ENCODE data around the gene XRN1.

Gene XRN1, protein sequence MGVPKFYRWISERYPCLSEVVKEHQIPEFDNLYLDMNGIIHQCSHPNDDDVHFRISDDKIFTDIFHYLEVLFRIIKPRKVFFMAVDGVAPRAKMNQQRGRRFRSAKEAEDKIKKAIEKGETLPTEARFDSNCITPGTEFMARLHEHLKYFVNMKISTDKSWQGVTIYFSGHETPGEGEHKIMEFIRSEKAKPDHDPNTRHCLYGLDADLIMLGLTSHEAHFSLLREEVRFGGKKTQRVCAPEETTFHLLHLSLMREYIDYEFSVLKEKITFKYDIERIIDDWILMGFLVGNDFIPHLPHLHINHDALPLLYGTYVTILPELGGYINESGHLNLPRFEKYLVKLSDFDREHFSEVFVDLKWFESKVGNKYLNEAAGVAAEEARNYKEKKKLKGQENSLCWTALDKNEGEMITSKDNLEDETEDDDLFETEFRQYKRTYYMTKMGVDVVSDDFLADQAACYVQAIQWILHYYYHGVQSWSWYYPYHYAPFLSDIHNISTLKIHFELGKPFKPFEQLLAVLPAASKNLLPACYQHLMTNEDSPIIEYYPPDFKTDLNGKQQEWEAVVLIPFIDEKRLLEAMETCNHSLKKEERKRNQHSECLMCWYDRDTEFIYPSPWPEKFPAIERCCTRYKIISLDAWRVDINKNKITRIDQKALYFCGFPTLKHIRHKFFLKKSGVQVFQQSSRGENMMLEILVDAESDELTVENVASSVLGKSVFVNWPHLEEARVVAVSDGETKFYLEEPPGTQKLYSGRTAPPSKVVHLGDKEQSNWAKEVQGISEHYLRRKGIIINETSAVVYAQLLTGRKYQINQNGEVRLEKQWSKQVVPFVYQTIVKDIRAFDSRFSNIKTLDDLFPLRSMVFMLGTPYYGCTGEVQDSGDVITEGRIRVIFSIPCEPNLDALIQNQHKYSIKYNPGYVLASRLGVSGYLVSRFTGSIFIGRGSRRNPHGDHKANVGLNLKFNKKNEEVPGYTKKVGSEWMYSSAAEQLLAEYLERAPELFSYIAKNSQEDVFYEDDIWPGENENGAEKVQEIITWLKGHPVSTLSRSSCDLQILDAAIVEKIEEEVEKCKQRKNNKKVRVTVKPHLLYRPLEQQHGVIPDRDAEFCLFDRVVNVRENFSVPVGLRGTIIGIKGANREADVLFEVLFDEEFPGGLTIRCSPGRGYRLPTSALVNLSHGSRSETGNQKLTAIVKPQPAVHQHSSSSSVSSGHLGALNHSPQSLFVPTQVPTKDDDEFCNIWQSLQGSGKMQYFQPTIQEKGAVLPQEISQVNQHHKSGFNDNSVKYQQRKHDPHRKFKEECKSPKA (N-terminal part only)

GRCh38 chr3:142447852-142448823, at the start of gene XRN1:
TSS of gene XRN1 (minus strand) at chr3:142448037. CDS start at chr3:142447944, 93 bp downstream.
- Histone ChIP-seq H3K27ac (ENCODE audit: low read depth, low read length) (peak within 1 kb of the TSS; percentile 96), H3K36me3 (ENCODE audit: control insufficient read depth in 1 of 2, insufficient read depth in 2 of 2, low read length in 2 of 2) (peaks cover 0 to 25% of the 10 kb centered on the region in 2 donors), H3K4me3 (ENCODE audit: low read depth in 1 of 2, low read length in 2 of 2) (peak within 1 kb of the TSS; percentile 88 to 100), H3K27me3 (ENCODE audit: control insufficient read depth in 1 of 2, insufficient read depth in 2 of 2, low read length in 2 of 2) (no peaks in the 10 kb centered on the region), H3K4me1 (ENCODE audit: control insufficient read depth in 1 of 2, insufficient read depth in 2 of 2, low read length in 2 of 2) (peaks cover 13 to 16% of the 10 kb centered on the region in 2 donors), H3K9me3 (ENCODE audit: control insufficient read depth in 1 of 2, low read length in 2 of 2) (no peaks in the 10 kb centered on the region), H3K9ac (ENCODE audit: low read depth in 1 of 2, low read length in 2 of 2) (peak within 1 kb of the TSS; percentile 99 to 100)

DNA sequence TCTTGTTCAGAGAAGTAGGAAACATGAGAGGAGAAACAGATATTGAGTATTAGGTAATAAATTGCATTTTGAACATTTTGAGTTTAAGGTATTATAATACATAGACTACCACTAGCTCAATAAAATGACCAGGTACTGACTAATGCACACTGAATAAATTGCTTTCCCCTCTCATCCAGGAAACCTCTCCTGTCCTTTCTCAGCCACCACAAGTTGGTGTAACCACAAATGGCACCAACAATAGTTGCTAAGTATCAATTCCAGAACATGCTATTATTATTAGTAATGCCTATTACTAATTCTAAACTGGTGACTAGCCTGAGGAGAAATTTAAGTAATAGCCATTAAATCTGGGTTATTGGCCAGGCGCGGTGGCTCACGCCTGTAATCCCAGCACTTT, 47.3 kb upstream of the XRN1 start:
- no peak overlapping the region for H3K27ac ChIP-seq (ENCODE audit: low read depth, low read length)
- no peak overlapping the region for H3K9ac ChIP-seq (ENCODE audit: low read depth in 1 of 2, low read length in 2 of 2)
- H3K27me3 ChIP-seq (ENCODE audit: control insufficient read depth in 1 of 2, insufficient read depth in 2 of 2, low read length in 2 of 2), result no peaks in the 10 kb centered on the region
- no peaks in the 10 kb centered on the region for H3K4me1 ChIP-seq (ENCODE audit: control insufficient read depth in 1 of 2, insufficient read depth in 2 of 2, low read length in 2 of 2)
- H3K9me3 ChIP-seq (ENCODE audit: control insufficient read depth in 1 of 2, low read length in 2 of 2), result no peaks in the 10 kb centered on the region
- H3K4me3 ChIP-seq (ENCODE audit: low read depth in 1 of 2, low read length in 2 of 2), result no peak overlapping the region
- peaks cover 17 to 46% of the 10 kb centered on the region in 2 donors for H3K36me3 ChIP-seq (ENCODE audit: control insufficient read depth in 1 of 2, insufficient read depth in 2 of 2, low read length in 2 of 2)

GRCh38 chr3:142492184-142492583, 44.3 kb upstream of the XRN1 start:
- H3K9me3 ChIP-seq (ENCODE audit: control insufficient read depth in 1 of 2, low read length in 2 of 2), result no peaks in the 10 kb centered on the region
- no peak overlapping the region for H3K4me3 ChIP-seq (ENCODE audit: low read depth in 1 of 2, low read length in 2 of 2)
- no peak overlapping the region for H3K27ac ChIP-seq (ENCODE audit: low read depth, low read length)
- no peaks in the 10 kb centered on the region for H3K27me3 ChIP-seq (ENCODE audit: control insufficient read depth in 1 of 2, insufficient read depth in 2 of 2, low read length in 2 of 2)
- H3K4me1 ChIP-seq (ENCODE audit: control insufficient read depth in 1 of 2, insufficient read depth in 2 of 2, low read length in 2 of 2), result no peaks in the 10 kb centered on the region
- H3K9ac ChIP-seq (ENCODE audit: low read depth in 1 of 2, low read length in 2 of 2), result no peak overlapping the region
- H3K36me3 ChIP-seq (ENCODE audit: control insufficient read depth in 1 of 2, insufficient read depth in 2 of 2, low read length in 2 of 2), result peaks cover 21 to 48% of the 10 kb centered on the region in 2 donors

- peaks cover 22 to 46% of the 10 kb centered on the region in 2 donors for H3K36me3 ChIP-seq (ENCODE audit: control insufficient read depth in 1 of 2, insufficient read depth in 2 of 2, low read length in 2 of 2)
- H3K9me3 ChIP-seq (ENCODE audit: control insufficient read depth in 1 of 2, low read length in 2 of 2), result no peaks in the 10 kb centered on the region
- no peaks in the 10 kb centered on the region for H3K4me1 ChIP-seq (ENCODE audit: control insufficient read depth in 1 of 2, insufficient read depth in 2 of 2, low read length in 2 of 2)
- H3K4me3 ChIP-seq (ENCODE audit: low read depth in 1 of 2, low read length in 2 of 2), result no peak overlapping the region
- H3K27ac ChIP-seq (ENCODE audit: low read depth, low read length), result no peak overlapping the region
- no peaks in the 10 kb centered on the region for H3K27me3 ChIP-seq (ENCODE audit: control insufficient read depth in 1 of 2, insufficient read depth in 2 of 2, low read length in 2 of 2)
- H3K9ac ChIP-seq (ENCODE audit: low read depth in 1 of 2, low read length in 2 of 2), result no peak overlapping the region
Measured at GRCh38 chr3:142489572-142490323, 41.9 kb upstream of the XRN1 start.

DNA sequence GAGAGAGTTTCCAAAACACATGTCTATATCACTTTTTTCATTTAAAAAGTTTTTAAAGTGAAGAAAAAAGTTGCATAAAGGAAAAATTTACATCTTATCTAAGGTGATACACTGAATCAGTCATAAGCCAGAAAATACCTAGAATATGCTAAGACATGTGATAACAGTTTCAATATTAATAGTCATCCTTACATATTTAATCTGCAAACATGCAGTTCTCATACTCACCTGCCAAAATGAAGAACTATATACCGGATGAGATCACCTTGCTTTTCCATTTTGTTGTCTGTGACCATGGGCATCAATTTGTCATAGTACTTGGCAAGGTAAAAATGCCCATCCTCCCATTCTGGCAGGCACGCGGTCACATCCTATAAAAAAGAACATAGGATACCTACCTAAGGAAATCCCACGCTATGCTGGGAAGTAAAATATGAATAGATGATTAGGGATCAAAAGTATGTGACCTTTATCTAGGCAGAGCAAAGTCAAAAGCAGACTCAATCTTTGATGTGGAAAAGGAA, 37.1 kb upstream of the XRN1 start:
- Histone ChIP-seq H3K36me3 (ENCODE audit: control insufficient read depth in 1 of 2, insufficient read depth in 2 of 2, low read length in 2 of 2) (peaks cover 30 to 63% of the 10 kb centered on the region in 2 donors), H3K4me3 (ENCODE audit: low read depth in 1 of 2, low read length in 2 of 2) (no peak overlapping the region), H3K27me3 (ENCODE audit: control insufficient read depth in 1 of 2, insufficient read depth in 2 of 2, low read length in 2 of 2) (no peaks in the 10 kb centered on the region), H3K9me3 (ENCODE audit: control insufficient read depth in 1 of 2, low read length in 2 of 2) (peaks cover 7 to 12% of the 10 kb centered on the region in 2 donors), H3K27ac (ENCODE audit: low read depth, low read length) (no peak overlapping the region), H3K4me1 (ENCODE audit: control insufficient read depth in 1 of 2, insufficient read depth in 2 of 2, low read length in 2 of 2) (no peaks in the 10 kb centered on the region), H3K9ac (ENCODE audit: low read depth in 1 of 2, low read length in 2 of 2) (no peak overlapping the region)

DNA sequence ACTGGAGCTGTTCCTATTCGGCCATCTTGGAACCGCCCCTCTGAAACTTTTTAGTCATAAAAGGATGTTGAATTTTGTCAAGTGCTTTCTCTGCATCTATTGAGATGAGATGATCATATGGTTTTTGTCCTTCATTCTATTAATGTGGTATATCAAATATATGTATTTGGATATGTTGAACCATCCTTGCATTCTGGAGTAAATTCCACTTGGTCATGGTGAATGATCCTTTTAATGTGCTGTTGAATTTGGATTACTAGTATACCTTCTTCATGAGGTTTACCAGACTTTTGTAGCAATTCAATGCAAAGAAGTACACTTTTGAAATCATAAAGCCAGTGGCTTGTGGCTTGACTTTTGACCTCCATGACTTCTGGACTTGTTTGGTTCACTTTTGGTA, 33.4 kb upstream of the XRN1 start:
- Histone ChIP-seq H3K9me3 (ENCODE audit: control insufficient read depth in 1 of 2, low read length in 2 of 2) (peaks cover 7 to 12% of the 10 kb centered on the region in 2 donors), H3K36me3 (ENCODE audit: control insufficient read depth in 1 of 2, insufficient read depth in 2 of 2, low read length in 2 of 2) (peaks cover 26 to 47% of the 10 kb centered on the region in 2 donors), H3K4me1 (ENCODE audit: control insufficient read depth in 1 of 2, insufficient read depth in 2 of 2, low read length in 2 of 2) (no peaks in the 10 kb centered on the region), H3K4me3 (ENCODE audit: low read depth in 1 of 2, low read length in 2 of 2) (no peak overlapping the region), H3K27me3 (ENCODE audit: control insufficient read depth in 1 of 2, insufficient read depth in 2 of 2, low read length in 2 of 2) (no peaks in the 10 kb centered on the region), H3K27ac (ENCODE audit: low read depth, low read length) (no peak overlapping the region), H3K9ac (ENCODE audit: low read depth in 1 of 2, low read length in 2 of 2) (no peak overlapping the region)

DNA sequence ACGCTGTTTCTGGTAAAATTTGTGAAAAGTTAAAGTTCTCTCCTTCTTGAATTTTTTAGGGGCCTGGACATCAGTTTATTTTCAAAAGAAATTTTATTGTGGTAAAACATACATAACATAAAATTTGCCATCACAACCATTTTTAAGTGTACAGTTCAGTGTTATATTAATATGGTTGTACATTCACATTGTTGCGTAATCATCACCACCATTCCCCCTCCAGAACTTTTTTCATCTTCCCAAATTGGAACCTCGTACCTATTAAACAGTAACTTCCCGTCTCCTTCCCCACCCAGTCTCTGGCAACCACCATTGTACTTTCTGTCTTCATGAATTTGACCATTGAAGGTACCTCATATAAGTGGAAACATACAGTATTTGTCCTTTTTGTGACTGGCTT, 23.0 kb upstream of the XRN1 start:
- Histone ChIP-seq H3K27ac (ENCODE audit: low read depth, low read length) (no peak overlapping the region), H3K4me3 (ENCODE audit: low read depth in 1 of 2, low read length in 2 of 2) (no peak overlapping the region), H3K9me3 (ENCODE audit: control insufficient read depth in 1 of 2, low read length in 2 of 2) (peaks cover 0 to 2% of the 10 kb centered on the region in 2 donors), H3K9ac (ENCODE audit: low read depth in 1 of 2, low read length in 2 of 2) (no peak overlapping the region), H3K4me1 (ENCODE audit: control insufficient read depth in 1 of 2, insufficient read depth in 2 of 2, low read length in 2 of 2) (no peaks in the 10 kb centered on the region), H3K36me3 (ENCODE audit: control insufficient read depth in 1 of 2, insufficient read depth in 2 of 2, low read length in 2 of 2) (peaks cover 0 to 4% of the 10 kb centered on the region in 2 donors), H3K27me3 (ENCODE audit: control insufficient read depth in 1 of 2, insufficient read depth in 2 of 2, low read length in 2 of 2) (no peaks in the 10 kb centered on the region)

- H3K36me3 ChIP-seq (ENCODE audit: control insufficient read depth in 1 of 2, insufficient read depth in 2 of 2, low read length in 2 of 2), result peaks cover 3 to 4% of the 10 kb centered on the region in 2 donors
- no peak overlapping the region for H3K27ac ChIP-seq (ENCODE audit: low read depth, low read length)
- H3K27me3 ChIP-seq (ENCODE audit: control insufficient read depth in 1 of 2, insufficient read depth in 2 of 2, low read length in 2 of 2), result no peaks in the 10 kb centered on the region
- H3K9ac ChIP-seq (ENCODE audit: low read depth in 1 of 2, low read length in 2 of 2), result no peak overlapping the region
- H3K4me1 ChIP-seq (ENCODE audit: control insufficient read depth in 1 of 2, insufficient read depth in 2 of 2, low read length in 2 of 2), result no peaks in the 10 kb centered on the region
- no peak overlapping the region for H3K4me3 ChIP-seq (ENCODE audit: low read depth in 1 of 2, low read length in 2 of 2)
- peaks cover 0 to 2% of the 10 kb centered on the region in 2 donors for H3K9me3 ChIP-seq (ENCODE audit: control insufficient read depth in 1 of 2, low read length in 2 of 2)
Measured at GRCh38 chr3:142468456-142468855, 20.6 kb upstream of the XRN1 start.
